Spleen (tissue), 11 donors: ENCODE data around the gene AGAP2. TPM values are rescaled to one million over a fixed set of nuclear protein-coding genes. Genes with fewer than 3 reads are reported as not detected.

Source experiments
- DNase-seq: peaks from one replicate; pipeline ENCODE4 v3.0.0-alpha.2; 2020
- H3K27ac ChIP-seq, 8 donors: fragments of 200-600 bp; sonication (generic) in 7 of 8; 1 replicate in 4 of 8; 2 replicates in 4 of 8; pipeline versions ENCODE4 v1.5.0 to v1.8.0; 2016 to 2021; ENCODE audit warnings: inconsistent platforms in 4 of 8, mild to moderate bottlenecking in 4 of 8, moderate library complexity in 1 of 8
- H3K27me3 ChIP-seq, 7 donors: fragments of 200-600 bp; sonication (generic) in 6 of 7; replicated peaks in 1 of 7; 1 replicate in 4 of 7; 2 replicates in 3 of 7; pipeline versions ENCODE4 v1.5.0 to v1.8.0; 2016 to 2021; ENCODE audit warnings: inconsistent platforms in 3 of 7, mild to moderate bottlenecking in 1 of 7
- H3K36me3 ChIP-seq, 6 donors: fragments of 200-600 bp; sonication (generic) in 5 of 6; 1 replicate in 4 of 6; 2 replicates in 2 of 6; pipeline versions ENCODE4 v1.5.0 to v1.8.0; 2016 to 2021; ENCODE audit warnings: inconsistent platforms in 2 of 6
- H3K4me1 ChIP-seq, 6 donors: fragments of 200-600 bp; sonication (generic) in 5 of 6; 1 replicate in 3 of 6; 2 replicates in 3 of 6; pipeline versions ENCODE4 v1.5.0 to v1.8.0; 2016 to 2021; ENCODE audit warnings: inconsistent platforms in 3 of 6
- H3K4me3 ChIP-seq, 8 donors: fragments of 200-600 bp; sonication (generic) in 7 of 8; 1 replicate in 4 of 8; 2 replicates in 4 of 8; pipeline versions ENCODE4 v1.5.0 to v1.8.0; 2016 to 2021; ENCODE audit warnings: inconsistent platforms in 4 of 8, mild to moderate bottlenecking in 4 of 8, moderate library complexity in 2 of 8
- H3K9me3 ChIP-seq, 8 donors: fragments of 200-600 bp; sonication (generic) in 7 of 8; 1 replicate in 4 of 8; 2 replicates in 4 of 8; pipeline versions ENCODE4 v1.5.0 to v1.8.0; 2016 to 2021; ENCODE audit warnings: inconsistent platforms in 4 of 8
- CTCF ChIP-seq, 11 experiments: fragments of 200-600 bp in 7 of 11; fragments of 450-650 bp in 4 of 11; sonication (generic) in 4 of 11; IDR thresholded peaks in 8 of 11; conservative IDR thresholded peaks in 3 of 11; 1 replicate in 7 of 11; 2 replicates in 4 of 11; pipeline versions ENCODE4 v1.4.0 to v1.8.0; 2016 to 2021; ENCODE audit warnings: antibody characterized with exemption in 11 of 11, inconsistent platforms in 4 of 11, mild to moderate bottlenecking in 1 of 11
- POLR2A ChIP-seq, 3 donors: fragments of 450-650 bp; IDR thresholded peaks; one replicate each; pipeline ENCODE4 v1.5.1; 2017; ENCODE audit warnings: antibody characterized with exemption in 3 of 3, mild to moderate bottlenecking in 1 of 3
- POLR2AphosphoS5 ChIP-seq, 3 donors: sonication (generic); formaldehyde crosslinking; IDR thresholded peaks; one replicate each; pipeline ENCODE4 v1.5.1; 2017; ENCODE audit warnings: antibody characterized with exemption in 3 of 3
- WGBS, 5 donors: extraction: QIAGEN DNeasy Blood & Tissue Kit in 3 of 5; methylation state at CpG; one replicate each; pipeline versions ENCODE4 v1.1.5 to v1.1.7; 2013 to 2018; 5-methylcytosine and 5-hydroxymethylcytosine counted together
- intact Hi-C: fragments of 100-400 bp; cut with DNase I; formaldehyde crosslinking; loops from one replicate; pipeline ENCODE4 v1.15.0; 2023; ENCODE audit warnings: low total_unique reads
- polyA plus RNA-seq, 3 donors: library from polyadenylated mRNA; stranded (reverse); fragments of 200-250 nt; gene quantifications; one replicate each; pipeline ENCODE4 v1.2.1, GENCODE V29; 2013
- total RNA-seq, 7 donors: library from RNA; depleted of rRNA in 3 of 7; stranded (reverse); fragments of >200 nt in 3 of 7; fragmentation: NEBNext Ultra II Directional in 4 of 7; extraction: Animal tissue kit (Norgen Biotek cat#: 25700) in 4 of 7; gene quantifications; one replicate each; pipeline versions ENCODE4 v1.1.0 to v1.2.1, GENCODE V29; 2016 to 2021
- donor health status: healthy with polysubstance abuse.
- donor health status: DM: no; HTN: no; CAD: no; lungs with moderate emphysema.
- donor health status: DM: no; HTN: no; CAD: no.
- donor health status: Bipolar disorder and iron deficiency.
- donor health status: healthy.
- donor health status: DM: no; HTN: no; CAD: no.
- donor health status: DM: yes; HTN: yes; CAD: no.

Gene AGAP2
- total and polyA plus RNA-seq, 10 donors: 5.5 to 21.8 (median 19.2) TPM

- TF ChIP-seq POLR2AphosphoS5 (IDR thresholded peaks at IDR 0.05): no peak
- no peak for TF ChIP-seq CTCF (IDR thresholded peaks at IDR 0.05 in 8 of 11, conservative IDR thresholded peaks at IDR 0.05 in 3 of 11)
- no peak for TF ChIP-seq POLR2A (IDR thresholded peaks at IDR 0.05)
- DNase-seq: peak; percentile 90
- Histone ChIP-seq H3K27me3 (peaks cover 0 to 9% (median 0%) of the 10 kb centered on the region in 7 donors), H3K4me1 (peaks cover 18 to 67% (median 55%) of the 10 kb centered on the region in 6 donors), H3K4me3 (peak overlapping the region; percentile 42 to 78 (median 63)), H3K27ac (peak overlapping the region; percentile 86 to 94 (median 92)), H3K9me3 (no peaks in the 10 kb centered on the region), H3K36me3 (peaks cover 0 to 44% (median 27%) of the 10 kb centered on the region in 6 donors)
- WGBS, 5 donors: 7 to 12% (median 10%) methylated on average over 21 of the region's 21 CpGs
- intact Hi-C loops: no loop called here
Measured at GRCh38 chr12:57744194-57744776, 5.7 kb upstream of the AGAP2 start.

DNA sequence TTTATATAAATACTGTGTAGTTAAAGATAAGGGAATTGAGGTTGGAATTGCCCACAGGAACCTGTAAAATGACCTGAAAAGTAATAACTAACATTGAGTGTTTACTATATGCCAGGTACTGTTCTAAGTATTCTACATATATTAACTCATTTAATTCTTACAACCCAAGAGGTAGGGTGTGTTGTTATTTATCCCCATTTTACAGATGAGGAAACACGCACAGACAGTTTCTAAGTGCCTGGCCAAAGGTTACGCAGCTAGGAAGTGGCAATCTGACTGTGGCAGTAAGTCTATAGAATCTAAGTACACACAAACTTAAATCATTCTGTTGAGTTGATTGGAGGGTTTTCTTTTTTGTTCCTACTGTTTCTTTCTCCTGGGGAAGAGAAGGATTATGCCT is 5.2 kb upstream of the AGAP2 start:
- Histone ChIP-seq H3K36me3 (peaks cover 0 to 44% (median 22%) of the 10 kb centered on the region in 6 donors), H3K4me3 (peak overlapping the region in 1 of 8 donors; percentile 78), H3K9me3 (no peaks in the 10 kb centered on the region), H3K27ac (peak overlapping the region in 5 of 8 donors; percentile 86 to 94 (median 92)), H3K4me1 (peaks cover 18 to 71% (median 61%) of the 10 kb centered on the region in 6 donors), H3K27me3 (peaks cover 0 to 14% (median under 1%) of the 10 kb centered on the region in 7 donors)
- whole genome bisulfite sequencing, 5 donors: 73 to 92% (median 74%) methylated on average over 2 of the region's 2 CpGs
- TF ChIP-seq POLR2AphosphoS5 (IDR thresholded peaks at IDR 0.05): no peak
- TF ChIP-seq CTCF (IDR thresholded peaks at IDR 0.05 in 8 of 11, conservative IDR thresholded peaks at IDR 0.05 in 3 of 11): no peak
- TF ChIP-seq POLR2A (IDR thresholded peaks at IDR 0.05): no peak
- no peak for DNase-seq
- intact Hi-C loops: no loop called here

DNA sequence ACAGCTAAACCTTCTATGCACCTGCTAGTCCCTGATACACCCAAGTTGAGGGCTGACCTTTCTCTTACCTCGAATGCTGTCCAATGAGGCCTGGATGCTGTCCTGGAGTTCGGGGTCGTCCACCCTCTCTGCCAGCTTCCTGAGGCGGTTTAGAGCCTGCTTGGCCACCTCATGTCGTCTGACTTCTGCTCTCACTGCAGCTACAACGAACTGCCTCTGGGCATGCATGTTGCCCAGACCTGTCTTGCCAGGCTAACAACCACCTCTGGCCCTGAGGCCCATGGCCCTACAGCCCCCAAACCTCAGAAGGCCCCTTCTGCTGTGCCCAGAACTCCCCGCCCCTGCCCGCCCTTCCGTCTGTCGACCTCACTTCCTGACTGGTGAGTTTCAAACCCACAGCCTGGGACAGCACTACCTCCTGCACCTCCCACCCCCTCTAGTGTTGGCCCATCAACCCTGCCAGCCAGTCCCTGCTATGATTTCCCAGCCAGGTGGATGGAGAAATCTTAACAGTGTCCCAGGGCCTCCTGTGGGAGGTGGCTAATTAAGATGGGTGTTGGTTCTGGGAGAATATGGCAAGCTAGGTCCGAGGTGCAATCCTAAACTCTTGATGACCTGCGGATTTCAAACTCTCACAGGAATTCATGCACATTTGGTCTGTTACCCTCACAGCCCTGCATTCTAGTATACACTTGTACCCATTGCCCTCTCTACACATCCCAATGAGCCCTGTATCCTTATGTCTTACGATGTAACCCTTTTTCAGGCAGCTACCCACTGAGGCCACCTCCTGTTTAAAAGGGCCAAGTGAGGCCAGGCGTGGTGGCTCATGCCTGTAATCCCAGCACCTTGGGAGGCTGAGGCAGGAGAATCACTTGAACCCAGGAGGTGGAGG is 3.5 kb upstream of the AGAP2 start:
- Histone ChIP-seq H3K4me1 (peaks cover 25 to 88% (median 72%) of the 10 kb centered on the region in 6 donors), H3K27ac (peak overlapping the region; percentile 23 to 90 (median 82)), H3K9me3 (no peaks in the 10 kb centered on the region), H3K36me3 (peaks cover 0 to 44% (median 16%) of the 10 kb centered on the region in 6 donors), H3K4me3 (peak overlapping the region; percentile 33 to 76 (median 54)), H3K27me3 (peaks cover 0 to 31% (median 18%) of the 10 kb centered on the region in 7 donors)
- TF ChIP-seq POLR2AphosphoS5 (IDR thresholded peaks at IDR 0.05): peak; percentile 52 to 61 (median 56)
- TF ChIP-seq CTCF (IDR thresholded peaks at IDR 0.05 in 8 of 11, conservative IDR thresholded peaks at IDR 0.05 in 3 of 11): peak; percentile 16 to 74 (median 63)
- TF ChIP-seq POLR2A (IDR thresholded peaks at IDR 0.05): no peak
- intact Hi-C loops: no loop called here
- WGBS, 5 donors: 19 to 27% (median 26%) methylated on average over 14 of the region's 14 CpGs
- DNase-seq: peak; percentile 95
